HCT116 (cell line): ENCODE results near the gene CABLES1. TPM values are rescaled to one million over a fixed set of nuclear protein-coding genes. Genes with fewer than 3 reads are reported as not detected.

ENCODE experiments used
- ATAC-seq: fragments of 200-7000 bp; cut with Tn5 transposase; 2 replicates; pipeline ENCODE4 v1.9.1; 2020; ENCODE audit warnings: mild to moderate bottlenecking, moderate library complexity
- BruUV-seq: library from RNA; stranded (reverse); fragments of 400-500 nt; replicated peaks from 2 replicates; lab custom pipeline; 2021; lab: Mats Ljungman, UMichigan
- CTCF ChIA-PET: fragments of 300-600 bp; sonication (Branson Sonifier 250); formaldehyde crosslinking; loops from one replicate; lab custom pipeline; 2021; ENCODE audit warnings: antibody characterized with exemption; lab: Charles Lee
- POLR2A ChIA-PET: fragments of 300-600, 350-600 bp; sonication (Branson Sonifier 250); formaldehyde crosslinking; loops from one replicate; lab custom pipeline; 2021; ENCODE audit warnings: antibody characterized with exemption; lab: Charles Lee
- RAD21 ChIA-PET, 2 experiments: fragments of 300-600 bp; sonication (Branson Sonifier 250); formaldehyde crosslinking; loops; one replicate each; lab custom pipeline; 2023; ENCODE audit warnings: low total read pairs in 2 of 2; ENCODE audit not compliant: uncharacterized antibody in 2 of 2, unreplicated experiment in 2 of 2, low non-redundant PET in 1 of 2; lab: Charles Lee
- DNase-seq: peaks from one replicate; pipeline ENCODE4 v3.0.0-alpha.2; 2010; ENCODE audit warnings: low read depth, low spot score
- H2AFZ ChIP-seq: fragments of 200-600 bp; shearing (Covaris generic), sonication (generic); 2 replicates; pipeline ENCODE4 v1.6.1; 2017; ENCODE audit warnings: low read depth, mixed run types, mixed read lengths, antibody characterized with exemption, low read length; ENCODE audit not compliant: poor library complexity, severe bottlenecking
- H3K27ac ChIP-seq: 2 replicates; pipeline ENCODE4 v1.5.1; 2012; ENCODE audit warnings: low read depth, low read length
- H3K27me3 ChIP-seq: fragments of 200-600 bp; sonication (generic); 2 replicates; pipeline ENCODE4 v1.6.1; 2016; ENCODE audit warnings: mixed run types, low read length, mixed read lengths; ENCODE audit not compliant: insufficient read depth
- H3K36me3 ChIP-seq, 2 experiments: fragments of 200-500 bp in 1 of 2; fragments of 200-600 bp in 1 of 2; sonication (Bioruptor generic) in 1 of 2; sonication (generic) in 1 of 2; 2 replicates each; pipeline versions ENCODE4 v1.5.1 to v1.6.1; 2014 to 2016; ENCODE audit warnings: low read length in 2 of 2, inconsistent platforms in 1 of 2, mixed read lengths in 1 of 2, mixed run types in 1 of 2; ENCODE audit not compliant: insufficient read depth in 2 of 2, control insufficient read depth in 1 of 2
- H3K4me1 ChIP-seq, 2 experiments: fragments of 200-600 bp in 1 of 2; sonication (generic) in 1 of 2; 2 replicates each; pipeline versions ENCODE4 v1.5.1 to v1.6.1; 2012 to 2017; ENCODE audit warnings: low read length in 2 of 2, inconsistent platforms in 1 of 2, mild to moderate bottlenecking in 1 of 2, mixed read lengths in 1 of 2, mixed run types in 1 of 2, moderate library complexity in 1 of 2; ENCODE audit not compliant: insufficient read depth in 2 of 2, control insufficient read depth in 1 of 2
- H3K4me2 ChIP-seq: fragments of 200-600 bp; sonication (generic); 2 replicates; pipeline ENCODE4 v1.6.1; 2017; ENCODE audit warnings: mixed run types, low read length, mixed read lengths
- H3K4me3 ChIP-seq, 2 experiments: fragments of 200-600 bp in 1 of 2; sonication (generic) in 1 of 2; replicated peaks in 1 of 2; 2 replicates each; pipeline ENCODE4 v1.5.1; 2011 to 2016; ENCODE audit warnings: low read length in 2 of 2, control low read depth in 1 of 2, low read depth in 1 of 2, mild to moderate bottlenecking in 1 of 2, mixed read lengths in 1 of 2, mixed run types in 1 of 2
- H3K79me2 ChIP-seq: fragments of 200-600 bp; sonication (generic); 2 replicates; pipeline ENCODE4 v1.6.1; 2017; ENCODE audit warnings: mild to moderate bottlenecking, mixed run types, low read length, moderate library complexity, mixed read lengths; ENCODE audit not compliant: insufficient read depth
- H3K9ac ChIP-seq: fragments of 200-600 bp; sonication (generic); 2 replicates; pipeline ENCODE4 v1.6.1; 2016; ENCODE audit warnings: low read length, mixed read lengths
- H3K9me2 ChIP-seq: fragments of 200-600 bp; sonication (generic), shearing (Covaris generic); 2 replicates; pipeline ENCODE4 v1.6.1; 2017; ENCODE audit warnings: mixed run types, mild to moderate bottlenecking, moderate library complexity; ENCODE audit not compliant: insufficient read depth
- H3K9me3 ChIP-seq, 2 experiments: fragments of 200-500 bp in 1 of 2; fragments of 200-600 bp in 1 of 2; sonication (Bioruptor generic) in 1 of 2; sonication (generic) in 1 of 2; 2 replicates each; pipeline ENCODE4 v1.6.1; 2014 to 2017; ENCODE audit warnings: low read length in 2 of 2, mixed read lengths in 2 of 2, inconsistent platforms in 1 of 2, low read depth in 1 of 2, mild to moderate bottlenecking in 1 of 2, mixed run types in 1 of 2, moderate library complexity in 1 of 2; ENCODE audit not compliant: control insufficient read depth in 1 of 2, insufficient read depth in 1 of 2
- H4K20me1 ChIP-seq: fragments of 200-600 bp; sonication (generic), shearing (Covaris generic); 2 replicates; pipeline ENCODE4 v1.6.1; 2017; ENCODE audit warnings: mixed run types, mild to moderate bottlenecking, moderate library complexity; ENCODE audit not compliant: insufficient read depth
- CBX3 ChIP-seq: IDR thresholded peaks from 2 replicates; pipeline ENCODE4 v1.6.1; 2012; ENCODE audit warnings: low read depth
- CEBPB ChIP-seq: IDR thresholded peaks from 2 replicates; pipeline ENCODE4 v1.6.1; 2012; ENCODE audit warnings: low read depth
- EGR1 ChIP-seq: IDR thresholded peaks from 2 replicates; pipeline ENCODE4 v1.6.1; 2012; ENCODE audit warnings: low read depth
- ELF1 ChIP-seq: IDR thresholded peaks from 2 replicates; pipeline ENCODE4 v1.6.1; 2012; ENCODE audit warnings: low read depth, borderline replicate concordance
- EZH2 ChIP-seq: fragments of 200-600 bp; sonication (generic); IDR thresholded peaks from 2 replicates; pipeline ENCODE4 v1.6.1; 2017; ENCODE audit warnings: antibody characterized with exemption, mixed run types
- EZH2phosphoT487 ChIP-seq: fragments of 200-600 bp; IDR thresholded peaks from 2 replicates; pipeline ENCODE4 v1.6.1; 2018; ENCODE audit warnings: antibody characterized with exemption, borderline replicate concordance
- FOSL1 ChIP-seq: IDR thresholded peaks from 2 replicates; pipeline ENCODE4 v1.6.1; 2012; ENCODE audit warnings: low read depth
- JUND ChIP-seq: IDR thresholded peaks from 2 replicates; pipeline ENCODE4 v1.6.1; 2012
- MAX ChIP-seq: IDR thresholded peaks from 2 replicates; pipeline ENCODE4 v1.6.1; 2012
- POLR2AphosphoS5 ChIP-seq: IDR thresholded peaks from 2 replicates; pipeline ENCODE4 v1.6.1; 2011; ENCODE audit warnings: mild to moderate bottlenecking, low read depth, low read length, moderate library complexity
- RAD21 ChIP-seq: IDR thresholded peaks from 2 replicates; pipeline ENCODE4 v1.6.1; 2012; ENCODE audit warnings: low read depth, mild to moderate bottlenecking
- SIN3A ChIP-seq: IDR thresholded peaks from 2 replicates; pipeline ENCODE4 v1.6.1; 2012; ENCODE audit warnings: low read depth
- SP1 ChIP-seq: IDR thresholded peaks from 2 replicates; pipeline ENCODE4 v1.6.1; 2012; ENCODE audit warnings: low read depth
- SRF ChIP-seq: IDR thresholded peaks from 2 replicates; pipeline ENCODE4 v1.6.1; 2012; ENCODE audit warnings: low read depth
- TCF7L2 ChIP-seq: IDR thresholded peaks from 2 replicates; pipeline ENCODE4 v1.7.0; 2011; ENCODE audit warnings: borderline replicate concordance, inconsistent platforms; ENCODE audit not compliant: insufficient read depth, insufficient read length; ENCODE audit errors: extremely low read depth
- ZBTB33 ChIP-seq: IDR thresholded peaks from 2 replicates; pipeline ENCODE4 v1.6.1; 2011; ENCODE audit warnings: mild to moderate bottlenecking, low read length, moderate library complexity; ENCODE audit not compliant: insufficient replicate concordance; ENCODE audit errors: extremely low read depth
- ZFX ChIP-seq: fragments of 450-650 bp; IDR thresholded peaks from 2 replicates; pipeline ENCODE4 v1.6.1; 2017
- ZNF274 ChIP-seq: fragments of 200-500 bp; sonication (Bioruptor generic); IDR thresholded peaks from 2 replicates; pipeline ENCODE4 v1.6.1; 2014; ENCODE audit warnings: mild to moderate bottlenecking, low read depth, low read length, inconsistent platforms
- intact Hi-C: fragments of 100-400 bp; cut with micrococcal nuclease; formaldehyde crosslinking; loops from 2 replicates; pipeline ENCODE4 v1.10.0; 2022
- total RNA-seq: library from RNA; stranded (reverse); gene quantifications from one replicate; pipeline ENCODE4 v1.2.1, GENCODE V29; 2021; ENCODE audit not compliant: unreplicated experiment
- TF ChIP-seq, protein P1 (sequence below): IDR thresholded peaks from 2 replicates; pipeline ENCODE4 v1.6.1; 2012; ENCODE audit warnings: low read depth
- TF ChIP-seq, protein P2 (sequence below), 3 experiments: fragments of 200-600 bp in 1 of 3; sonication (generic) in 1 of 3; IDR thresholded peaks in 2 of 3; conservative IDR thresholded peaks in 1 of 3; 2 replicates each; pipeline ENCODE4 v1.5.1; 2012 to 2017; ENCODE audit warnings: low read depth in 2 of 3, low read length in 2 of 3, antibody characterized with exemption in 1 of 3, borderline replicate concordance in 1 of 3, control low read depth in 1 of 3, mild to moderate bottlenecking in 1 of 3, mixed read lengths in 1 of 3, mixed run types in 1 of 3, moderate library complexity in 1 of 3; ENCODE audit not compliant: insufficient read depth in 1 of 3

CABLES1 gene
- total RNA-seq, 1 experiment from 2014 or later = 7.7 TPM

- ATAC-seq = no peak
- Histone ChIP-seq H3K9me2 (no peaks in the 10 kb centered on the region), H3K27ac (no peak overlapping the region), H3K4me1 (peaks cover 0 to under 1% of the 10 kb centered on the region in 2 experiments; a peak in 1 of 4 replicates), H3K4me2 (no peak overlapping the region), H4K20me1 (no peaks in the 10 kb centered on the region), H3K9ac (no peak overlapping the region), H3K36me3 (no peaks in the 10 kb centered on the region), H3K79me2 (no peaks in the 10 kb centered on the region), H3K4me3 (no peak overlapping the region), H3K27me3 (no peaks in the 10 kb centered on the region), H2AFZ (no peak overlapping the region), H3K9me3 (no peaks in the 10 kb centered on the region)
- BruUV-seq = no TSS peak
- intact Hi-C loops = no loop called here
- ChIA-PET RAD21 (interaction anchor here in 1 of 2 experiments (0.7 kb wide), 1 partner anchor 288 kb away, joined by 4 read pairs; no protein-coding TSS in a partner anchor), POLR2A (no interaction called here), CTCF (interaction anchor here (0.8 to 1.2 kb wide), 3 partner anchors 10 to 285 kb away, joined by 3 to 4 read pairs (median 3); no protein-coding TSS in a partner anchor)
- no peak for DNase-seq
- TF ChIP-seq SP1 (no peak), EZH2 (no peak), JUND (no peak), SIN3A (no peak), ELF1 (no peak), RAD21 (no peak), TCF7L2 (no peak), ZFX (no peak), ZBTB33 (no peak), FOSL1 (no peak), SRF (no peak), CEBPB (no peak), ZNF274 (no peak), POLR2AphosphoS5 (no peak), CBX3 (no peak), EGR1 (no peak), EZH2phosphoT487 (no peak), MAX (no peak)
- TF ChIP-seq, protein P1, sequence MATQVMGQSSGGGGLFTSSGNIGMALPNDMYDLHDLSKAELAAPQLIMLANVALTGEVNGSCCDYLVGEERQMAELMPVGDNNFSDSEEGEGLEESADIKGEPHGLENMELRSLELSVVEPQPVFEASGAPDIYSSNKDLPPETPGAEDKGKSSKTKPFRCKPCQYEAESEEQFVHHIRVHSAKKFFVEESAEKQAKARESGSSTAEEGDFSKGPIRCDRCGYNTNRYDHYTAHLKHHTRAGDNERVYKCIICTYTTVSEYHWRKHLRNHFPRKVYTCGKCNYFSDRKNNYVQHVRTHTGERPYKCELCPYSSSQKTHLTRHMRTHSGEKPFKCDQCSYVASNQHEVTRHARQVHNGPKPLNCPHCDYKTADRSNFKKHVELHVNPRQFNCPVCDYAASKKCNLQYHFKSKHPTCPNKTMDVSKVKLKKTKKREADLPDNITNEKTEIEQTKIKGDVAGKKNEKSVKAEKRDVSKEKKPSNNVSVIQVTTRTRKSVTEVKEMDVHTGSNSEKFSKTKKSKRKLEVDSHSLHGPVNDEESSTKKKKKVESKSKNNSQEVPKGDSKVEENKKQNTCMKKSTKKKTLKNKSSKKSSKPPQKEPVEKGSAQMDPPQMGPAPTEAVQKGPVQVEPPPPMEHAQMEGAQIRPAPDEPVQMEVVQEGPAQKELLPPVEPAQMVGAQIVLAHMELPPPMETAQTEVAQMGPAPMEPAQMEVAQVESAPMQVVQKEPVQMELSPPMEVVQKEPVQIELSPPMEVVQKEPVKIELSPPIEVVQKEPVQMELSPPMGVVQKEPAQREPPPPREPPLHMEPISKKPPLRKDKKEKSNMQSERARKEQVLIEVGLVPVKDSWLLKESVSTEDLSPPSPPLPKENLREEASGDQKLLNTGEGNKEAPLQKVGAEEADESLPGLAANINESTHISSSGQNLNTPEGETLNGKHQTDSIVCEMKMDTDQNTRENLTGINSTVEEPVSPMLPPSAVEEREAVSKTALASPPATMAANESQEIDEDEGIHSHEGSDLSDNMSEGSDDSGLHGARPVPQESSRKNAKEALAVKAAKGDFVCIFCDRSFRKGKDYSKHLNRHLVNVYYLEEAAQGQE = no peak
- TF ChIP-seq, protein P2, sequence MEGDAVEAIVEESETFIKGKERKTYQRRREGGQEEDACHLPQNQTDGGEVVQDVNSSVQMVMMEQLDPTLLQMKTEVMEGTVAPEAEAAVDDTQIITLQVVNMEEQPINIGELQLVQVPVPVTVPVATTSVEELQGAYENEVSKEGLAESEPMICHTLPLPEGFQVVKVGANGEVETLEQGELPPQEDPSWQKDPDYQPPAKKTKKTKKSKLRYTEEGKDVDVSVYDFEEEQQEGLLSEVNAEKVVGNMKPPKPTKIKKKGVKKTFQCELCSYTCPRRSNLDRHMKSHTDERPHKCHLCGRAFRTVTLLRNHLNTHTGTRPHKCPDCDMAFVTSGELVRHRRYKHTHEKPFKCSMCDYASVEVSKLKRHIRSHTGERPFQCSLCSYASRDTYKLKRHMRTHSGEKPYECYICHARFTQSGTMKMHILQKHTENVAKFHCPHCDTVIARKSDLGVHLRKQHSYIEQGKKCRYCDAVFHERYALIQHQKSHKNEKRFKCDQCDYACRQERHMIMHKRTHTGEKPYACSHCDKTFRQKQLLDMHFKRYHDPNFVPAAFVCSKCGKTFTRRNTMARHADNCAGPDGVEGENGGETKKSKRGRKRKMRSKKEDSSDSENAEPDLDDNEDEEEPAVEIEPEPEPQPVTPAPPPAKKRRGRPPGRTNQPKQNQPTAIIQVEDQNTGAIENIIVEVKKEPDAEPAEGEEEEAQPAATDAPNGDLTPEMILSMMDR (IDR thresholded peaks at IDR 0.05 in 2 of 3, conservative IDR thresholded peaks at IDR 0.05 in 1 of 3; ENCODE audit: borderline replicate concordance in 1 of 3, insufficient read depth in 1 of 3, low read depth in 2 of 3, low read length in 2 of 3) = no peak
Measured at GRCh38 chr18:23126376-23127056, 8.8 kb upstream of the CABLES1 start.
